Effector memory CD4-positive, alpha-beta T cell (primary cell): ENCODE data around the gene FCGR3A.
"Not testable (repeated sequence)": the region's sequence is repeated elsewhere in the genome, so short reads cannot be mapped to it uniquely, and the experiment has no call there.

Experiments used
- DNase-seq, 3 donors: peaks; one replicate each; pipeline ENCODE4 v3.0.0-alpha.2; 2020
- H3K27ac ChIP-seq: 2 replicates; pipeline ENCODE4 v1.7.0; 2013; ENCODE audit warnings: mild to moderate bottlenecking, low read length, moderate library complexity; ENCODE audit not compliant: insufficient read depth, poor library complexity, severe bottlenecking
- H3K27me3 ChIP-seq: replicated peaks from 2 replicates; pipeline ENCODE4 v1.7.0; 2013; ENCODE audit warnings: mild to moderate bottlenecking, low read length; ENCODE audit not compliant: insufficient read depth, control insufficient read depth, poor library complexity, severe bottlenecking
- H3K36me3 ChIP-seq: 2 replicates; pipeline ENCODE4 v1.7.0; 2013; ENCODE audit warnings: mild to moderate bottlenecking, low read length, moderate library complexity; ENCODE audit not compliant: control insufficient read depth, insufficient read depth
- H3K4me1 ChIP-seq: 2 replicates; pipeline ENCODE4 v1.7.0; 2013; ENCODE audit warnings: low read length, mild to moderate bottlenecking; ENCODE audit not compliant: control insufficient read depth, insufficient read depth, poor library complexity, severe bottlenecking
- H3K4me3 ChIP-seq: 2 replicates; pipeline ENCODE4 v1.7.0; 2013; ENCODE audit warnings: low read length, low read depth, mild to moderate bottlenecking; ENCODE audit not compliant: insufficient read depth, poor library complexity, severe bottlenecking
- H3K9me3 ChIP-seq: 2 replicates; pipeline ENCODE4 v1.7.0; 2013; ENCODE audit warnings: mild to moderate bottlenecking, low read length, moderate library complexity; ENCODE audit not compliant: control insufficient read depth

FCGR3A gene

GRCh38 chr1:161557506-161558450 is 8.2 kb upstream of the FCGR3A start:
- not testable (repeated sequence) for H3K27ac ChIP-seq, DNase-seq, H3K4me1 ChIP-seq, H3K4me3 ChIP-seq, H3K27me3 ChIP-seq, H3K9me3 ChIP-seq, H3K36me3 ChIP-seq

DNA sequence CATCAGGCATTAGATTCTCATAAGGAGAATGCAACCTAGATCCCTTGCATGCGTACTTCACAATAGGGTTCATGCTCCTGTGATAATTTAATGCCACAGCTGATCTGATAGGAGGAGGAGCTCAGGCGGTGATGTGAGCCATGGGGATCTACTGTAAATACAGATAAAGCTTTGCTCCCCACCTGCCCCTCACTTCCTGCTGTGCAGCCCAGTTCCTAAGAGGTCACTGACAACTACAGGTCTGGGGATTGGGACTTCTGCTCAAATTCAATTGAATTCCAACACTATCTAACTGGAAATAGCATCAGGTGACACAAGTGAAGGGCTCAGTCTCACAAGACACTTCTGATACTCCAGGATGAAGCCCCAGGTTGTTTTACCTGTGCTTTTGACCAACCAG is 7.4 kb upstream of the FCGR3A start:
- H3K4me3 ChIP-seq, H3K9me3 ChIP-seq, H3K4me1 ChIP-seq, H3K27me3 ChIP-seq, DNase-seq, H3K36me3 ChIP-seq, H3K27ac ChIP-seq: not testable (repeated sequence)

DNA sequence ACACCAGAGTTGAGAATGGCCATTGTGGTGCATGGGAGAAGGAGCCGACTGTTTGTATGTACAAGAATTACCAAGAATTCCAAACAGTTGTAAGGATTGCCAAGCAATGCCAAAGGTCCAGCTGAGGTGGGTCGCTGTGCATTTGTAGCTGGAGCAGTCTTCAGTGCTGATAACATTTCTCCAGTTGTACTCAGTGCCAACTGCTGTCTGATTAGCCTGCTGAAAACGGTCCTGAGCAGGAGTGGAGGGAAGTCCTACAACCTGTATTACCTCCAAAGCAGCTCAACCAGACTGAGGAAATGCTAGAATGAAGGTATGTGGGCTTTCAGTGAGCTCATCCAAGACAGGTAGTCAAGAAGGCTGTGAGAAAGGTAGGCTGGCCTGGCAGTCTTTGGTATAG is 6.5 kb upstream of the FCGR3A start:
- DNase-seq, H3K4me1 ChIP-seq, H3K4me3 ChIP-seq, H3K36me3 ChIP-seq, H3K27ac ChIP-seq, H3K27me3 ChIP-seq, H3K9me3 ChIP-seq: not testable (repeated sequence)

GRCh38 chr1:161554815-161555417 is 5.3 kb upstream of the FCGR3A start:
- not testable (repeated sequence) for H3K36me3 ChIP-seq, DNase-seq, H3K9me3 ChIP-seq, H3K27me3 ChIP-seq, H3K4me1 ChIP-seq, H3K27ac ChIP-seq, H3K4me3 ChIP-seq

DNA sequence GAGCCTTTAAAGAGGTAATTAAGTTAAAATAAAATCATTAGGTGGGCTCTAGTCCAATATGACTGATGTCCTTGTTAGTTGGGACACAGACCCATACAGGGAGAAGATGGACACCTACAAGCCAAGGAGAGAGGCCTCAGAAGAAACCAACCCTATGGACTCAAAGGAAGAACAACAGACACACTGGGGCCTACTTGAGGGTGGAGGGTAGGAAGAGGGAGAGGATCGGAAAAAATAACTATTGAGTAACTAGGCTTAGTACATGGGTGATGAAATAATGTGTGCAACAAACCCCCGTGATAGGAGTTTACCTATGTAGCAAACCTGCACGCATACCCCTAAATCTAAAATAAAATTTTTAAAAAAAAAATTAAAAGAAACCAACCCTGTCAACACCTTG is 4.7 kb upstream of the FCGR3A start:
- H3K27me3 ChIP-seq, H3K4me3 ChIP-seq, H3K4me1 ChIP-seq, H3K27ac ChIP-seq, H3K9me3 ChIP-seq, DNase-seq, H3K36me3 ChIP-seq: not testable (repeated sequence)

- H3K4me3 ChIP-seq, H3K27me3 ChIP-seq, H3K9me3 ChIP-seq, H3K4me1 ChIP-seq, H3K36me3 ChIP-seq, DNase-seq, H3K27ac ChIP-seq: not testable (repeated sequence)
Observed at GRCh38 chr1:161553631-161554030, 4.0 kb upstream of the FCGR3A start.

GRCh38 chr1:161550942-161551341 is 1.3 kb upstream of the FCGR3A start:
- not testable (repeated sequence) for H3K9me3 ChIP-seq, H3K27me3 ChIP-seq, H3K4me1 ChIP-seq, H3K4me3 ChIP-seq, DNase-seq, H3K36me3 ChIP-seq, H3K27ac ChIP-seq

DNA sequence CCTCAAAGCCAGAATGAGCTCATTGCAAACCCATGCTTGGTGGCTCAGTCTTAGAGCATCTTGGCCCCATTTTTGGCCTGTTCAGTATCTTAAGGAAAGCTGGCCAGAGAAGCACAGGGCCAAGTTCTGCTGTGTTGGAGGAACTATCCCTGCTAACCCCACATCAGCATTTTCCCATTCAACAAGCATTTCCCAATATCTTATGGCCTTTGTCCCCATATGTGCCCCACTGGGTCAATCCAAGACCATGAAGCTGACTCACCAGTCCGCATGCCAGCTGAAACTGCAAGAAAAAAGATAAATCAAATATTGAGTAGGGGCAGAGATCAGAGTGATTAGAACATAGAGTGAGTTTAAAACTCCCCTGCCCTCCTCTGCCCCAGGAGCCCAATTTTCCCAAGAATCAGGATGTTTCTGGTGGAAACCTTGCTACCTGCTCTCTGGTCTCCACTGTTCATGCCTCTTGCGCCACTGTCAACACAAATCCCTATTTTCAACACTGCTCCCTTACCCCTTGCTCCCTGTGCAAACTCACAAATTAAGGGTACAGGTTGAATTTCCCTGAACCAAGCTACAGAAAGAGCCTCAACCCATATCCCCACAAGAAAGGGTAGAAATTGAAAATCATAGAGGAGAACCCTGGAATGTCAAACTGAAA is 740 bp downstream of the FCGR3A start:
- H3K27me3 ChIP-seq, H3K4me1 ChIP-seq, H3K27ac ChIP-seq, DNase-seq, H3K4me3 ChIP-seq, H3K36me3 ChIP-seq, H3K9me3 ChIP-seq: not testable (repeated sequence)

- not testable (repeated sequence) for H3K27ac ChIP-seq, H3K36me3 ChIP-seq, DNase-seq, H3K27me3 ChIP-seq, H3K9me3 ChIP-seq, H3K4me3 ChIP-seq, H3K4me1 ChIP-seq
Observed at GRCh38 chr1:161547995-161548741, 1.4 kb downstream of the FCGR3A start.
